WTC11 (cell line): Measurements from ENCODE around the gene RHOF. TPM values are rescaled to one million over a fixed set of nuclear protein-coding genes. Genes with fewer than 3 reads are reported as not detected.

ENCODE experiments used
- ATAC-seq: fragments of 200-7000 bp; cut with Tn5 transposase; 2 replicates; pipeline ENCODE4 v1.10.0; 2021; ENCODE audit warnings: mild to moderate bottlenecking, moderate library complexity
- CTCF ChIA-PET: fragments of 300-600 bp; sonication (Branson Sonifier 250); formaldehyde crosslinking; loops from one replicate; lab custom pipeline; 2021; ENCODE audit warnings: antibody characterized with exemption; lab: Charles Lee
- POLR2A ChIA-PET: fragments of 350-600 bp; sonication (Branson Sonifier 250); formaldehyde crosslinking; loops from one replicate; lab custom pipeline; 2021; ENCODE audit warnings: antibody characterized with exemption; lab: Charles Lee
- DNase-seq: peaks from one replicate; pipeline ENCODE4 v3.0.0; 2021; ENCODE audit warnings: low spot score
- H3K27ac Mint-ChIP-seq: 2 replicates; pipeline ENCODE4 v1.8.0; 2021; ENCODE audit warnings: mixed read lengths
- H3K27me3 Mint-ChIP-seq: 2 replicates; pipeline ENCODE4 v1.8.0; 2021; ENCODE audit warnings: low read depth, mild to moderate bottlenecking, moderate library complexity, mixed read lengths
- H3K36me3 Mint-ChIP-seq: 2 replicates; pipeline ENCODE4 v1.8.0; 2021; ENCODE audit warnings: mixed read lengths
- H3K4me1 Mint-ChIP-seq: 2 replicates; pipeline ENCODE4 v1.8.0; 2022; ENCODE audit warnings: mixed read lengths
- H3K4me3 Mint-ChIP-seq: 2 replicates; pipeline ENCODE4 v1.8.0; 2021; ENCODE audit warnings: mild to moderate bottlenecking, moderate library complexity, mixed read lengths
- H3K9me3 Mint-ChIP-seq: 2 replicates; pipeline ENCODE4 v1.8.0; 2021; ENCODE audit warnings: mixed read lengths
- AFF4 ChIP-seq: sonication (generic); formaldehyde crosslinking; IDR thresholded peaks from 2 replicates; pipeline ENCODE4 v1.8.1; 2023; ENCODE audit warnings: mild to moderate bottlenecking, missing genetic modification reagents, borderline replicate concordance
- E2F4 ChIP-seq: sonication (generic); formaldehyde crosslinking; IDR thresholded peaks from 2 replicates; pipeline ENCODE4 v1.8.1; 2022; ENCODE audit warnings: low read depth, mild to moderate bottlenecking, moderate library complexity, missing genetic modification reagents, borderline replicate concordance
- EMX1 ChIP-seq: fragments of 250-450 bp; sonication (Bioruptor Pico); IDR thresholded peaks from 2 replicates; pipeline ENCODE4 v1.8.0; 2021; ENCODE audit warnings: mild to moderate bottlenecking
- ETV6 ChIP-seq: sonication (generic); formaldehyde crosslinking; IDR thresholded peaks from 2 replicates; pipeline ENCODE4 v1.8.1; 2022; ENCODE audit warnings: mild to moderate bottlenecking, missing genetic modification reagents
- FOXP1 ChIP-seq: sonication (generic); formaldehyde crosslinking; IDR thresholded peaks from 2 replicates; pipeline ENCODE4 v1.8.0; 2022; ENCODE audit warnings: missing genetic modification reagents, mild to moderate bottlenecking, moderate library complexity, borderline replicate concordance
- NFYB ChIP-seq: sonication (generic); formaldehyde crosslinking; conservative IDR thresholded peaks from 2 replicates; pipeline ENCODE4 v1.8.0; 2022; ENCODE audit warnings: low read depth, missing genetic modification reagents
- PRDM15 ChIP-seq: sonication (generic); formaldehyde crosslinking; IDR thresholded peaks from 2 replicates; pipeline ENCODE4 v1.8.0; 2022; ENCODE audit warnings: missing genetic modification reagents
- PRRX2 ChIP-seq: fragments of 250-450 bp; sonication (Bioruptor Pico); IDR thresholded peaks from 2 replicates; pipeline ENCODE4 v1.8.0; 2021; ENCODE audit warnings: mild to moderate bottlenecking
- TCF7 ChIP-seq: sonication (generic); formaldehyde crosslinking; IDR thresholded peaks from 2 replicates; pipeline ENCODE4 v1.8.0; 2022; ENCODE audit warnings: mild to moderate bottlenecking, low read depth, missing genetic modification reagents, moderate library complexity
- ZNF281 ChIP-seq: sonication (generic); formaldehyde crosslinking; IDR thresholded peaks from 2 replicates; pipeline ENCODE4 v1.8.0; 2023; ENCODE audit warnings: mild to moderate bottlenecking, missing genetic modification reagents
- total RNA-seq: library from RNA; stranded (reverse); gene quantifications from 3 replicates; pipeline ENCODE4 v1.2.3, GENCODE V29; 2021

RHOF gene
- total RNA-seq, 1 experiment from 2014 or later: 45.3 TPM

- DNase-seq (no peak), ATAC-seq (no peak)
- H3K36me3 Mint-ChIP-seq: peaks cover 2% of the 10 kb centered on the region; the same call in 1 of the 2 replicates
- no peak for TF ChIP-seq NFYB
- no peak for TF ChIP-seq TCF7 (CRISPR knock-in tag)
- no peak for TF ChIP-seq ETV6 (CRISPR knock-in tag)
- no peak for TF ChIP-seq AFF4 (CRISPR knock-in tag)
- no peak for TF ChIP-seq FOXP1 (CRISPR knock-in tag)
- TF ChIP-seq EMX1 (CRISPR knock-in tag): no peak
- TF ChIP-seq E2F4: no peak
- TF ChIP-seq ZNF281 (CRISPR knock-in tag): no peak
- TF ChIP-seq PRRX2: no peak
- H3K4me3 Mint-ChIP-seq: no peak overlapping the region
- POLR2A ChIA-PET: no interaction called here
- no peaks in the 10 kb centered on the region for H3K9me3 Mint-ChIP-seq
- H3K27me3 Mint-ChIP-seq: no peaks in the 10 kb centered on the region
- CTCF ChIA-PET: interaction anchor here (0.9 to 15.3 kb wide), 2 partner anchors 23 to 66 kb away, joined by 3 to 227 read pairs; partner anchors contain the start of gene RHOF
- H3K27ac Mint-ChIP-seq: no peak overlapping the region
- H3K4me1 Mint-ChIP-seq: peaks cover 16% of the 10 kb centered on the region
Measured at GRCh38 chr12:121770813-121771625, 22.5 kb downstream of the RHOF start.

- H3K4me1 Mint-ChIP-seq: peaks cover 14% of the 10 kb centered on the region
- CTCF ChIA-PET: interaction anchor here (0.9 to 1.1 kb wide), 2 partner anchors 57 to 67 kb away, joined by 3 read pairs; no protein-coding TSS in a partner anchor
- POLR2A ChIA-PET: no interaction called here
- no peaks in the 10 kb centered on the region for H3K9me3 Mint-ChIP-seq
- no peak overlapping the region for H3K4me3 Mint-ChIP-seq
- H3K27me3 Mint-ChIP-seq: no peaks in the 10 kb centered on the region
- TF ChIP-seq PRDM15 (CRISPR knock-in tag): peak; percentile 74
- no peak for TF ChIP-seq FOXP1 (CRISPR knock-in tag)
- TF ChIP-seq, all 79 proteins: peak for 1
- H3K27ac Mint-ChIP-seq: no peak overlapping the region
- ATAC-seq (no peak), DNase-seq (no peak)
- peaks cover 2% of the 10 kb centered on the region; the same call in 1 of the 2 replicates for H3K36me3 Mint-ChIP-seq
Measured at GRCh38 chr12:121770388-121770787, 23.1 kb downstream of the RHOF start.
